Hematopoietic multipotent progenitor cell treated with erythropoietin and hydrocortisone succinate and interleukin-3 and kit ligand, for 17 days (in vitro differentiated cells): ENCODE data around the gene ANGPTL3.
"Not testable (repeated sequence)": the region's sequence is repeated elsewhere in the genome, so short reads cannot be mapped to it uniquely, and the experiment has no call there.

Experiments
- DNase-seq: peaks from one replicate; pipeline ENCODE4 v3.0.0-alpha.2; 2015; ENCODE audit warnings: low spot score

ANGPTL3 gene

GRCh38 chr1:62597281-62597680 lies at the start of gene ANGPTL3:
Gene ANGPTL3, plus strand, starts transcription at chr1:62597520. Its CDS starts 47 bp downstream, at chr1:62597567.
- DNase-seq: no peak

- DNase-seq: no peak
Observed at GRCh38 chr1:62561306-62561705, 36.0 kb upstream of the ANGPTL3 start.

- not testable (repeated sequence) for DNase-seq
Observed at GRCh38 chr1:62567182-62567581, 30.1 kb upstream of the ANGPTL3 start.

GRCh38 chr1:62567926-62568325 lies 29.4 kb upstream of the ANGPTL3 start:
- DNase-seq: not testable (repeated sequence)

GRCh38 chr1:62571517-62571916 lies 25.8 kb upstream of the ANGPTL3 start:
- DNase-seq: not testable (repeated sequence)

GRCh38 chr1:62572476-62572875 lies 24.8 kb upstream of the ANGPTL3 start:
- DNase-seq: no peak

GRCh38 chr1:62573675-62574074 lies 23.6 kb upstream of the ANGPTL3 start:
- no peak for DNase-seq

- no peak for DNase-seq
Observed at GRCh38 chr1:62585469-62586155, 11.7 kb upstream of the ANGPTL3 start.

- DNase-seq: no peak
Observed at GRCh38 chr1:62588000-62588399, 9.3 kb upstream of the ANGPTL3 start.

- DNase-seq: no peak
Observed at GRCh38 chr1:62589321-62589720, 8.0 kb upstream of the ANGPTL3 start.

- no peak for DNase-seq
Observed at GRCh38 chr1:62590255-62590969, 6.9 kb upstream of the ANGPTL3 start.

GRCh38 chr1:62590970-62591368 lies 6.4 kb upstream of the ANGPTL3 start:
- DNase-seq: no peak

GRCh38 chr1:62593825-62594394 lies 3.4 kb upstream of the ANGPTL3 start:
- DNase-seq: no peak

- DNase-seq: no peak
Observed at GRCh38 chr1:62595647-62596046, 1.7 kb upstream of the ANGPTL3 start.

- no peak for DNase-seq
Observed at GRCh38 chr1:62599044-62599443, 1.7 kb downstream of the ANGPTL3 start.

- DNase-seq: no peak
Observed at GRCh38 chr1:62601457-62601856, 4.1 kb downstream of the ANGPTL3 start.

- no peak for DNase-seq
Observed at GRCh38 chr1:62608905-62609304, 11.6 kb downstream of the ANGPTL3 start.

GRCh38 chr1:62610588-62610987 lies 13.3 kb downstream of the ANGPTL3 start:
- DNase-seq: not testable (repeated sequence)

- no peak for DNase-seq
Observed at GRCh38 chr1:62612770-62613169, 15.4 kb downstream of the ANGPTL3 start.

- DNase-seq: no peak
Observed at GRCh38 chr1:62613325-62613727, 16.0 kb downstream of the ANGPTL3 start.

GRCh38 chr1:62613890-62614289 lies 16.6 kb downstream of the ANGPTL3 start:
- DNase-seq: no peak

GRCh38 chr1:62621907-62622306 lies 24.6 kb downstream of the ANGPTL3 start:
- peak; percentile 21 for DNase-seq

- DNase-seq: no peak
Observed at GRCh38 chr1:62625415-62625814, 28.1 kb downstream of the ANGPTL3 start.
